Measurements from ENCODE around the gene KIF26A.

The KIF26A gene

DNA sequence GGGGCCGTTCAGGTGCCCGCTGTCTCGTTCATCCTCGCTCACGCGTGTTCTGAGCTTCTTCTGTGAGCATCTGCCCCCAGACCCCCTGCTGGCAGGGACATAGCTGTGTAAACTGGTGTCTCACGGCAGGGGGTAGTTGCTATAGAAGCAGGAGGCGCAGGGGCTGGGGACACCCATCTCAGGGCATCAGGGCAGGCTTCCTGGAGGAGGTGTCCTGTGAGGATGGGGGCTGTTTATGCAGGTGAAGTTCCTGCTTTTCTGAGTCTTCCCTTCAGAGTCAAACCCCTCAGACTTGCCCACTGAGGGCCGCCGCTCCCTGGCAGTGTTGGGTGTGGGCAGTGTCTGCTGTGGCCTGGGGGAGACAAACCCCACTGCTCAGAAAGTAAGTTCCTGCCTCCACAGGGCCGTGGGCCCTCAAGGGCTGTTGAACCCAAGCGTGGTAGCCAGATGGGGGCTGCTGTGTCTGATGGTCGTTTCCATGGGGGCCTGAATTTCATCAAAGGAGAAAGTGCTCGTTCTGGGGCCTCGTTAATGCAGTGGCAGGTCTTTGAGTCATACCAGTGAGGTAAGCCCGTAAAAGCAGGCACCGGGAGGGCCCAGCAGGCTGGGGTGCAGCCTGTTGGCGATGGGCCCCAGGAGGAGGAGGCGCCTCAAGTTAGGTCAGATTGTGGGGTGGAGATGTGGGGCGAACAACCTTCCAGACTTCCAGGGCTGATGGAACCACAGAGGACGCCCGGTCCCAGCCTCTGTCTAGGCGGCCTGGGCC is 23.4 kb downstream of the KIF26A start:
- DNase-seq, result no peak

DNA sequence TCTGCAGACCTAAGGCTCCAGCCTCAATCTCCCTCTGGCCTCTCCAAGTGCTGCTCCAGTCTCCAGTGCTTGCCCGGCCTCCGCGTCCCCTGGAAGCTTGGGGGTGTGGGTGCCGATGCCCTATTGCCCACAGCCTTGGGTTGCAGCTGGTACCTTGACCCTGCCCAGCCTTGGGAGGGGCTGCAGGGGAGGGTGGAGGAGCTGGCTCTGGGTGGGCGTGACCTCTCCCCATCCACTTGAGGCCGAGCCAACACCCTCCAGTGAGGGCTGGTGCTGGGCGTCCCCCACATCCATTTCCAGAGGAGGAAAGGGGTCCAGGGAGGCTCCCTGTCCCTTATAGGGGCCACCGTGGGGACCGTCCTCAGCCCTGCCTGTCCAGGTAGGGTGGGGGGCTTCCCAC is 24.1 kb downstream of the KIF26A start:
- DNase-seq, result no peak

DNA sequence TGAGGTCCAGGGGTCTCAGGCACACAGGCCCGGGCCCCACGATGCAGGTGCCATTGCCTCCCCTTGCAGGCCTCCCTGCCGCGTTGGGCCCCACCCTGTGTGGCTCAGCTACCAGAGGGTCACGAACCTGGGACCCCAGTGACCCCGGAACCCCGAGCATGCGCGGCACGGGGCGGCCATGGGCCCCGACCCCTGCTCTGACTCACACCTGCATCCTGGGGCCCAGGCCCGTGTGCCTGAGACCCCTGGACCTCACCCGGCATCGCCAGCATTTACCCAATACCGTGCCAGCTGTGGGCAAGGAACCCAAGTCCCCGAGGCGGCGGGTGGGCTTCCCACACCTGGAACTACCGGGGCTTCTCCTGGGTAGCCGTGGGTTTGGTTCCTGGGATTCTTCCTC is 25.2 kb downstream of the KIF26A start:
- DNase-seq, result no peak

GRCh38 chr14:104164041-104164440 is 25.7 kb downstream of the KIF26A start:
- DNase-seq, result no peak

DNA sequence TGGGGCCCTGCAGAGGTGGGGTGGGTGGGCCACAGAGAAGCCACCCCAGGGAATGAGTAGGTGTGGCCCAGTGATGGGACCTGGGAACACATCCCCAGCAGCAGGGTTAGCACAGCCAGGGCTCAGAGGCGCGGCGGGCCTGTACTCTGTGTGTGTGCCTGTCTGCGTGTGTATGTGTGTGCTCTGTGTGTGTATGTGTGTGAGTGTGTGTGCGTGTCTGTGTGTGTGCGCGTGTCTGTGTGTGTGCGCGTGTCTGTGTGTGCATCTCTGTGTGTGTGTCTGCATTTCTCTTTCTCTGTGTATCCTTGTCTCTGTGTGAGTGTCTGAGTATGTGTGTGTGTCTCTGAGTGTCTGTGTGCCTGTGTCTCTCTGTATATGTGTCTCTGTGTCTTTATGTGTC is 26.1 kb downstream of the KIF26A start:
- DNase-seq, result no peak

DNA sequence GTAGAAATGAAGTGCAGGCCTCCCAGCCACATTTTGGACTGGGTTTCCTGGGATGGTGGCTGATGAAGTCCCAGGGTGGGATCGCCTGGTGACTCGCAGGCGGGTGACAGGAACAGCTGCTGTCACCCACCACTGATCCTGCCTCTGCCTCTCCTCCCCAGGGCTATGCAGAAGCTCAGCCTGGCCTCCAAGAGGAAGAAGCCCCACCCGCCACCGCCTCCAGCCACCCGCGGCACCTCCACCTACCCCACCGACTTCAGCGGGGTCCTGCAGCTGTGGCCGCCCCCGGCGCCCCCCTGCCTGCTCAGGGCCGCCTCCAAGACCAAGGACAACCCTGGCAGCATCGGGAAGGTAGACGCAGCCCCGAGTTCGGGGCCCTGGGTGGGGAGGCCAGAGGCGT is 28.3 kb downstream of the KIF26A start:
- DNase-seq, result no peak

DNA sequence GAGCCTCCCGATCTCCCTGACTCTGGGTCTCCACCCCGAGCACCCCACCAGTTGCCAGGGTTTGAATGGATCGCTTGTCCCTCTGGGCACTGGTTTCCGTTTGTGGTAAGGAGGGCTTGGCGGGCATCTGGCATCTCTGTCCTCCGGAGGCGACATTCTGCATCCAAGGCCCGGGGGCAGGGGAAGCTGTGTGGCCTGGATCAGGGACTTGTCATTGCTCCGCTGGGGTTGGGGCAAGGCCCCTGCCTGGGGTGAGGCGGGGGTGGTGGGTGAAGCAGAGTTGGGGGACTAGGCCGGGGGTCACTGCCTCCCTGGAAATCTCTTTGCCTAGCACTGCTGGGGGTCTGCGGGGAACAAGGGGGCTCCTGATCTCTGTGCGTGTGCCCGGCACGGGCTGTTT is 30.2 kb downstream of the KIF26A start:
- no peak for DNase-seq

- DNase-seq, result no peak
Measured at GRCh38 chr14:104169005-104169698, 30.8 kb downstream of the KIF26A start.

DNA sequence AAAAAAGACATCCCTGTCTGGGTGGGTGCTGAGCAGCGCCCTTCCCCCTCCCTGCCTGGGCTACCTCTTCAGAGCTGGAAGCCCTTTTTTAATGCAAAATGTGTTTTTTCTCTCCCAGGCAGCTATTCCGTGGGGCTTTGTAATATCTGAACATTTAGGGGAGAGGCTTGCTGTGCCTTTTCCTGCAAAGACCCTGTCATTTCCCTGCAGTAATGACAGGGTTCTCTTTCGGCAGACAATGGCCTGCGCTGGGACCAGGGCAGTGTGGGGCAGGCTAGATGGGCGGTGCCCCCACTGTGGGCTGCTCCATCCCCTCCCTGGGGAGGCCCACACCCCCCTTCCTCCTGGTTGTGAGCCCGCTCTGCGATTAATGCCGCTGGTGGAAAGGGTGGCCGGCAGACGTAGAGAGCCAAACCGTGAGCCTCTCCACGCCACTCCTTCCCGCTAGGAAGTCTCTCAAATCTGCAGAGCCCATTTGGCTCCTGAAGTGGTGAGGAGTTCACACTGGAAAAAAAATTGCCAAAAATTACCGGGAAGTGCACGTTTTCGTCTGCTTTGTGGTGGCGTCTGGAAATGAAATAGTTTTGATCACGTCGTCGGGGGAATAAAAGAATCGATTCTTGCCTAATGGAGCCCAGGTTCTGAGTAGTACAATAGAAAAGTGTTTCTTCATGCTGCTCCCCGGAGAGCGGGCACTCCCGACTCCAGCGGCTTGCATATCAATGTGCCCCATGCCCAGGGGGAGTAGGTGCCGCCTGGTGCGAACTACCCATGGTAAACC is 31.5 kb downstream of the KIF26A start:
- DNase-seq, result no peak

- no peak for DNase-seq
Measured at GRCh38 chr14:104171029-104171697, 32.8 kb downstream of the KIF26A start.

DNA sequence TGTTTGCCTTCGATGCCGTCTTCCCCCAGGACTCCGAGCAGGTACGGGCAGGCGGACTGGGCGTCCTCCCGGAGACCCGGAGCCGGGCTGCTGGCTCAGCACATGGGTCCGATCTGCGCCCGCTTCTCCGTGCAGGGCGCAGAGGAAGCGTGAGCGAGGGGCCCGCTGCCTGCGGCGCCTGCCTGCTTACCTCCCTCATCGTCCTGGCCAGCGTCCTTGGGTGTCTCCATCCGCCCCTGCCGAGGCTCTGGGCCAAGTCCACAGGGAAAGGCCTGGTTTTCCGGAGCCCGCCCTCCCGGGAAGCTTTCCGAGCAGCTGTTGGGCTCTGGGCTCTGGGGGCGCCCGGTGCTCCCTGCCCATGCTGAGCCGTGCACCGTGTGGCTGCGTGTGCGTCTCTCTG is 33.5 kb downstream of the KIF26A start:
- DNase-seq, result no peak

DNA sequence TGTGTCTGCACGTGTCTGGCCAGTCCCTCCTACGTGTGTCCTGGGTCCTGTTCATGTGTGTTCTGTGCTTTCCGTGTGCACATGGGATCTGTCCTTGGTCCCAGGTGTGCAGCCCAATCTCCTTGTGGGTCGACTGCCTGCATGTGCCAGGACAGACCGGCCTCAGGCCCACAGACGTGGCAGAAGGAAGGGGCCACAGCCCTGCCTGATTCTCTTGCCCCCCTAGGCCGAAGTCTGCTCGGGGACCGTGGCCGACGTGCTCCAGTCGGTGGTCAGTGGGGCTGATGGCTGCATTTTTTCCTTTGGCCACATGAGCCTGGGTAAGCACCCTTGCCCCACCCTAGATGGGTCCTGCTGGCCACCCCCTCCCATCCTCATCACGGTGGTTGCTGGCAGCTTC is 34.0 kb downstream of the KIF26A start:
- no peak for DNase-seq

GRCh38 chr14:104172880-104173279 is 34.5 kb downstream of the KIF26A start:
- DNase-seq, result no peak

- no peak for DNase-seq
Measured at GRCh38 chr14:104174051-104174450, 35.7 kb downstream of the KIF26A start.

DNA sequence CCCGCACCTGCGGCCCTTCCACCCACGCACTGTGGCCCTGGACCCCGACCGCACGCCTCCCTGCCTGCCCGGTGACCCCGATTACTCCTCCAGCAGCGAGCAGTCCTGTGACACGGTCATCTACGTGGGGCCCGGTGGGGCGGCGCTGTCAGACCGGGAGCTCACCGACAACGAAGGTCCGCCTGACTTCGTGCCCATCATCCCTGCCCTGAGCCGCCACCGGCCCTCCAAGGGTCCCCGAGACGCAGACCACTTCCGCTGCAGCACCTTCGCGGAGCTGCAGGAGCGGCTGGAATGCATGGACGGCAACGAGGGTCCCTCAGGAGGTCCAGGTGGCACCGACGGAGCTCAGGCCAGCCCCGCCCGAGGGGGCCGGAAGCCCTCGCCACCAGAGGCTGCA is 36.7 kb downstream of the KIF26A start:
- no peak for DNase-seq

DNA sequence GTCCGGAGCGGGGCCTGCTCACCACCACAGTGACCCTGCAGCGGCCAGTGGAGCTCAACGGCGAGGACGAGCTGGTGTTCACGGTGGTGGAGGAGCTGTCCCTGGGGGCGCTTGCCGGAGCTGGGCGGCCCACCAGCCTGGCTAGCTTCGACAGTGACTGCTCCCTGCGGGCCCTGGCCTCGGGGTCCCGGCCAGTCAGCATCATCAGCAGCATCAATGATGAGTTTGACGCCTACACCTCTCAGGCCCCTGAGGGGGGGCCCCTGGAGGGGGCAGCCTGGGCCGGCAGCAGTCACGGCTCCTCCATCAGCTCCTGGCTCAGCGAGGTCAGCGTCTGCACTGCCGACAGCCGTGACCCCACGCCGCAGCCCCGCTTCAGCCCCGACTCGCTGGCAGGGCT is 37.4 kb downstream of the KIF26A start:
- no peak for DNase-seq

DNA sequence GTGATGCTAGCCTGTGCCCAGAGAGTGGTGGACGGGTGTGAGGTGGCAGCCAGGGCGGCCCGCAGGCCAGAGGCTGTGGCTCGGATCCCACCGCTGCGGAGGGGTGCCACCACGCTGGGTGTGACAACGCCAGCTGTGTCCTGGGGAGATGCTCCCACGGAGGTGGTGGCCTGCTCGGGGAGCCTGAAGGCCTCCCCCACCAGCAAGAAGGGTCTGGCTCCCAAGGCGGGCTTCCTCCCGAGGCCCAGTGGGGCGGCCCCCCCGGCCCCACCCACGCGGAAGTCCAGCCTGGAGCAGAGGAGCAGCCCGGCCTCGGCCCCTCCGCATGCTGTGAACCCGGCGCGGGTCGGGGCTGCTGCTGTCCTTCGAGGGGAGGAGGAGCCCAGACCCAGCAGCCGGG is 38.2 kb downstream of the KIF26A start:
- no peak for DNase-seq

- no peak for DNase-seq
Measured at GRCh38 chr14:104177411-104177810, 39.0 kb downstream of the KIF26A start.

GRCh38 chr14:104178279-104178678 is 39.9 kb downstream of the KIF26A start:
- no peak for DNase-seq

GRCh38 chr14:104179126-104179525 is 40.7 kb downstream of the KIF26A start:
- no peak for DNase-seq

GRCh38 chr14:104179564-104180129 is 41.3 kb downstream of the KIF26A start:
- DNase-seq, result no peak

- DNase-seq, result no peak
Measured at GRCh38 chr14:104180561-104181165, 42.3 kb downstream of the KIF26A start.
